Suppressor macrophage treated with lipopolysaccharide for 1 hour (primary cell): ENCODE results near the gene LRIT1.
"Not testable (repeated sequence)": the region's sequence is repeated elsewhere in the genome, so short reads cannot be mapped to it uniquely, and the experiment has no call there.

Source experiments
- DNase-seq, 3 donors: peaks; one replicate each; pipeline ENCODE4 v3.0.0-alpha.2; 2020 to 2022

The LRIT1 gene

DNA sequence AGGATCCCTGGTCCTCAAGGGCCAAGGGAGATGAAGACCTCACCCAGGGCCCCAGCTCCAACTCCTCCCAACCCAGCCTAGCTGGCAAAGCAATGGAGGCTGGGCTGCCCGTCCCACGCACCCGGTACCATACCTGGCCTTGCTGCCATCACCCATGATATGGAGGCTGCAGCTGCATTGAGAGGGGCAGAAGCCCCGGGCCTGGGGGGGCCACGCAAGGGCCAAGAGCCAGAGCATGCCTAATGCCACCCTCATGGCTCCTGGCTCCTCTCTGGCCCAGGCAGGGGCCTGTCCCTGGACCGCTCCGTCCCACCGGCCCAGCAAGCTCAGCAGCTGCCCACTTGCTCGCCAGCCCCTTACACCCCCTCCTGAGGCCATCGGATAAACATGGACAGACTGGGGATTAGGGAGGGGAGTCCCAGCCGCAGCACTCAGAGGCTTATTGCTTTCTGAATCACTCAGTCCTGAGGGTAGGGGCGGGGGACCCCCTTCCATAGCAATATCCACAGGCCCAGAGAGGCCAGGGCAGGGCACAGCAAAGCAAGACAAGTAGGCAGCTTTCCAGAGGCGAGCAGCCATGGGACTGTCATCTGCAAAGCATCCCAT lies at the start of gene LRIT1:
TSS of gene LRIT1 (minus strand) at position 362 of the 606 bp plus-strand sequence. CDS start at position 255, 107 bp downstream.
- no peak for DNase-seq

- DNase-seq = no peak
Measured at GRCh38 chr10:84290235-84290634, 48.9 kb upstream of the LRIT1 start.

DNA sequence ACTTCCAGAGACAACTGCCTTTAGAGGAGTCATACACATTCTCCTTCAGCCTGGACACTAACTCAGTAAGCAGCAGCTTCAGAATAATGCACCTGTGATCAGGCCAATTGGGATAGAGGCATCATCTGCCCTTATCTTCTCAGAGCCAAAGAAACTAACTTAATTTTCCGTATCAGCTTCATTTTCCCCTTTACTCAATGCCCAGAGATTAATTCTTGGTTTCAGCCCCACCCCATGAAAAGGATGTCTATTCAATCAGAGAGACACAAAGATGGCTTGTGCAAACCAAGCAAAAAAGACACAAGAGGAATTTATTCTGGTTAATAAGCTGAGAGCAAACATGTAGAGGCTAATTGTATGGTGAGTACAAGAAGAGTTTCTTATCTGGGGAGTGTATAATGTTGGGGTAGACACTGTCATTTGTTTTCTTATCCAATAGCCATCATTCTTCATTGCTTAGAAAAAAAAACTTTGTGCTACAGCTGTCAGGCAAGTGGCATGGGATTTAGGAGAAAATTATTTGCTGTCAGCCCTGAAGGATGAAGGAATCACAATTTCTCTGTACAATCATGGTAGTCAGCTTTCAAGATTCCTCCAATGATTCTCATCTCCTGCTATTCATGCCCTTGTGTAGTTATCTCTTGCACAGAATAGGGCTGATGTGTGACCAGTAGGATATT lies 48.3 kb upstream of the LRIT1 start:
- no peak for DNase-seq

DNA sequence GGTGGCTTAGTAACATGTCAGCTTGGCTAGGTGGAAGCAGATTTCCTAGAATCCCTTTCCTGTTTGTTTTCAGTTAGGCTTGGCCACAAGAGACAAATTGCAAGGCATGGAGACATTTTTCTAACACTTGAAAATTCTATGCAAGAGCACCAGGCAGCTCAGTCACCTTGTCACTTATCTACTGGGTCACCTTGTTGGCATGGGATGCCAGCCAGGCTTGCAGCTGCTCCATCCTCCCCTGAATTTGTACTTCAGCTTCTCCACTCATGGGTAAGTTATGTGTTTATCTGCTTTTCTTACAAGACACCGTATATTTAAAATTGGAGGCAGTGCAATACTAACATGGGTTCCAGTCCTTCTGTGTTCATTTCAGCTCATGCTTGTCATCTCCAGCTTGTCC lies 46.8 kb upstream of the LRIT1 start:
- no peak for DNase-seq

- no peak for DNase-seq
Measured at GRCh38 chr10:84286695-84287094, 45.3 kb upstream of the LRIT1 start.

DNA sequence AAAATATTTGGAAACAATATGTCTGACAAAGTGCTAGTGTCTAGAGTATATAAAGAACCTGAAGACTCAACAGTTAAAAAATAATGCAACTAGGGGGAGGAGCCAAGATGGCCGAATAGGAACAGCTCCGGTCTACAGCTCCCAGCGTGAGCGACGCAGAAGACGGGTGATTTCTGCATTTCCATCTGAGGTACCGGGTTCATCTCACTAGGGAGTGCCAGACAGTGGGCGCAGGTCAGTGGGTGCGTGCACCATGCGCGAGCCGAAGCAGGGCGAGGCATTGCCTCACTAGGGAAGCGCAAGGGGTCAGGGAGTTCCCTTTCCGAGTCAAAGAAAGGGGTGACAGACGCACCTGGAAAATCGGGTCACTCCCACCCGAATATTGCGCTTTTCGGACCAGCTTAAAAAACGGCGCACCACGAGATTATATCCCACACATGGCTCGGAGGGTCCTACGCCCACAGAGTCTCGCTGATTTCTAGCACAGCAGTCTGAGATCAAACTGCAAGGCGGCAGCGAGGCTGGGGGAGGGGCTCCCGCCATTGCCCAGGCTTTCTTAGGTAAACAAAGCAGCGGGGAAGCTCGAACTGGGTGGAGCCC lies 38.6 kb upstream of the LRIT1 start:
- not testable (repeated sequence) for DNase-seq

DNA sequence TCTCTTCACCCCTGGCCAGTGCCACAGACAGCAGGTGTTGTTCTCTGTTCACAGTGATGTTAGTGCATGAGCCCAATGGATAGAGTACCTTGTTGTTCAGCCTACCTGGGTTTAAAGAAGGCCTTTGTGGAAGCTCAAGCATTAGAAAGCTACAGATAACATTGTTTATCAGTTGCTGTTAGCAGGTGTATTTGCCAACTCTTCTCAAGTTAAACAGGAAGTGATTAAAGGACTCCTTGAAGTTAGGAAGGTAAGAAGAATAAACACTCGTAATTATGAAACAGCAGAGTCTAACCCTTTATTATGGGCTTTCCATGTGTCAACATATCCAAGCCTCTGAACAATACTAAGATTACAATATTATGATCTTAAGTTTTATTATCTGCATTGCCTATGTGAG lies 29.4 kb upstream of the LRIT1 start:
- no peak for DNase-seq

DNA sequence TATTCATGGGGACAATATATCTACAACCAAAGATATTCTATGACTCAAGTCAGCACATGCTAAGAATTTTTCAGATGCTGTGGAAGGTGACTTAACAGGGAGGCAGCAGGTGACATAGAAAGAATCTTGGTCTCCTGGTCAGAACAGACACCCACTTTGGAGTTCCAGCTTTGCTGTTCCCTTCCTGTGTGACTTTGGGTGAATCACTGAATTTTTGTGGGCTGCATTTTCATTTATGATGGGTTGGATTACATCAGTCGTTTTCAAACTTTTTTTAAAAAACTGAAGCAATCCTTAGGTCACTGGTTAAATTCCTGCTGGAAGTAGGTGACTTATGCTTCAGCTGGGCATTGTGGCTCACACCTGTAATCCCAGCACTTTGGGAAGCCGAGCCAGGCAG lies 28.4 kb upstream of the LRIT1 start:
- peak in 2 of 3 donors; percentile 3 to 31 for DNase-seq

- no peak for DNase-seq
Measured at GRCh38 chr10:84269162-84269561, 27.8 kb upstream of the LRIT1 start.

DNA sequence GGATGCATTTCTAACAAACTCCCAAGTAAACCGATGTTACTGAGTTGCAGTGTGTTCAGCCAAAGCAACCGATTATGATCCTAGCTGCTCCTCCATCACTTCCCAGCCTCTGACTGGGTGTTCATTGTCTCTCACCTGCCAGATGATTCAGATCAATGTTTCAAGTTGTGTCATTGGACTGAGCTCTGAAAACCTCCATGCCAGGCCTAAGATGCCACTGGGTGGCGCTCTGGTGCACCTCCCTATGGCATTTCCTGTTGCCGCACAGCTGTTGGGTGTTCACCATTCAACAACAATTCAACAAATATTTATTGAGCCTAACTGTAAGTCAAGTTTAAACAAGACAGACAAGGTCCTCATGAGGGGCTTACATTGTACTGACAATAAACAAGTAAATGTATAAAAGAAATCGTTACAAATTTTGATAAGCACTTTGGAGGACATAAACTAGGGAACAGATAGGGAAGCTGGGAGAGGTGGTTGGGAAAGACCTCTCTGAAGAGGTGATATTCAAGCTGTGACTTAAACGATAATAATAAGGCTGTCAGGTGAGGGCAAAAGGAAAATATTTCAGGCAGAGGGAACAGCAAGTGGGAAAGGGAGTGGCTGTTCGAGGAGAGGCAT lies 26.3 kb upstream of the LRIT1 start:
- DNase-seq = peak; percentile 54 to 73 (median 62)

GRCh38 chr10:84265418-84265817 lies 24.1 kb upstream of the LRIT1 start:
- DNase-seq = no peak

DNA sequence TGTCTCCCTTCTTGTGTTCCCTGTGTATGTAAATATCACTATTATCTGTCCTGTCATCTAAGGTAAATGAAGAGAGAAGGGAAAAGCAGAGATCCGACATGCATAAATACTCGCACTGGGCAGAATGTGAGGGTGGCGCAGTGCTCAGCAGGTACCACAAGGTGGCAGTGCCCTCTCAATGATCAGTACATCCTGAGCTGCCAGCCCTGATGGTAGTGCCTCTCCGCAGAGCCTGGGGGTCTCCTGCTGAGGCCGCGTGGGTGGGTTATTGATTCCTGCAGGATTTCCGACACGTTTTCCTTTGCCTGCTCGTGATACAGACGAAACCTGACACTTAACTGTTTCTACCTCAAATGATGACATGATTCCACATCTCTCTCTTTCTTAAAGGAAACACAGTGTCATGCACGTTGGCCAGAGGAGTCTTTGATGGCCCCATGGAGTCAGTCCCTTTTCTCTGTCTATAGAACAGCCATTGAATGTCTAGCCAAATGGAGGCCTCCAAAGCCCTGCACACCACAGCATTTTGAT lies 23.3 kb upstream of the LRIT1 start:
- DNase-seq = peak; percentile 63 to 74 (median 68)

DNA sequence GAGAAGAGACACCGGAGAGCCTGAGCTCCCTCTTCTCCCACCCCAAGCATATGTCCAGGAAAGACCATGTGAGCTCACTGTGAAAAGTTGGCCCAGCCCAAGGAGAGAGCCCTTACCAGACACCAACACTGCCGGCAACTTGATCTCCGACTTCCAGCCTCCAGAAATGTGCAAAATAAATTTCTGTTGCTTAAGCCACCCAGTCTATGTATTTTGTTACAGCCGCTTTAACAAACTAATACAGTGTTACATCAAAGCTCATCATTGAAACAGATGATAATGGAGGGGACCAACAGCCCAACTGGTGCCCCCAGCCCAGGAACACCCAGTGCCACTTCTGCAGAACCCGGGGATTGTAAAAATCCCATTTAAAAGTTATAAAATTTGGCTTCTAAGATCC lies 22.4 kb upstream of the LRIT1 start:
- no peak for DNase-seq

- no peak for DNase-seq
Measured at GRCh38 chr10:84262190-84262956, 21.0 kb upstream of the LRIT1 start.

DNA sequence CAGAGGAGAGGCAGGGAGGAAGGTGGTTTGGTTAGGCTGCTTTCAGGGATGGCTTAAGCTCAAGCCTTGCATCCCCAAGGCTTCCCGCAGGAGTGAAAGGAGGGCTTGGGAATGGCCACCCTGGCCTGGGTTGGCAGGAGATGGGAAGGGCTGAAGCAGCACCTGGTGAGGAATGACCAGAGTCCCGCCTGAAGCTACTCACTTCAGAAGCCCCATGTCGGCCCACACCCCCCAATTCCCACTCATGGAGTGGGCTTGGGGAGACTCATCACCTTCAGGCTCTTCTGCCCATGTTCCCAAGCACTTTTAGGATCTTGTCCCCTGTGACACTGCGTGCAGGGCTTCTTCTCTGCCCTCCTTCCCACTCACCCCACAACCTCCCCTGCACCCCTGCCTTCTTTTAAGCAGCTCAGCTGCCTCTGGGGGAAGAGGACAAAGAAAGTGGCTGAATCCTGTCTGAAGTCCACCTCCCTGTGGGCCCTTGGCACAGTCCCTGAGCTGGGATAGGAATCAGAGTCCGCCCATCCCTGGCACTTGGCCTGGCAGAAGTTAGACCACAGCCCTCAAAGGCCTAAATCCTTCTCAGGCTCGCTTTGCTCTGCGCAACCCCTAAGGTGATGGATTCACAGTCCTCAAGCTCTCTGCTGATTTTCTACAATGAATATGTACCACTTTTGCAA lies 20.0 kb upstream of the LRIT1 start:
- no peak for DNase-seq

GRCh38 chr10:84258034-84258695 lies 16.8 kb upstream of the LRIT1 start:
- no peak for DNase-seq

DNA sequence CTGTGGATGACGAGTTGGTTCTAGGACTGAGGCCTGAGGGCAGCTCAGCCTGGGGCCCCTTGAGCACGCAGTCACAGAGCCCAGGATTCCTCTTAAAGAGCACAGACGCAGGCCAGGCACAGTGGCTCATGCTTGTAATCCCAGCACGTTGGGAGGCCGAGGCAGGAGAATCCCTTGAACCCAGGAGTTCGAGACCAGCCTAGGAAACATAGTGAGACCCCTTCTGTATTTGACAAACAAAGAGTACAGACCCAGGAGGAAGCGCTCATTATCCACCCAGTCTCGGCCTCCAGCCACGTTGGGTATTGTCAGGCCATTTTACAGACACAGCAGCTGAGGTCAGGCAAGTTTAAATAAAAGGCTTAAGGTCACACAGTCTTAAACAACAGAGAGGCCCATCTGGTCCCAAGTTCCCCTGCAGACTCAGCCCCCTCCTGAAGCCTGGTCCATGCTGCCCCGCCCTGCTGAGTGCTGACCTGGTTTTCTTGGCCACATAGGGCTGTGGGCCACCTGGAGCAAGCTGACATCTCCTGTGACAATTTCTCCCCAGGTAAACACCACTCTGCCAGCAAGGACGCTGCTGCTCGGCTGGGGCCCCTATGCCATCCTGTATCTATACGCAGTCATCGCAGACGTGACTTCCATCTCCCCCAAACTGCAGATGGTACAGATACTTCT lies 16.1 kb upstream of the LRIT1 start:
- no peak for DNase-seq

GRCh38 chr10:84256510-84257342 lies 15.4 kb upstream of the LRIT1 start:
- peak; percentile 37 to 50 (median 43) for DNase-seq

DNA sequence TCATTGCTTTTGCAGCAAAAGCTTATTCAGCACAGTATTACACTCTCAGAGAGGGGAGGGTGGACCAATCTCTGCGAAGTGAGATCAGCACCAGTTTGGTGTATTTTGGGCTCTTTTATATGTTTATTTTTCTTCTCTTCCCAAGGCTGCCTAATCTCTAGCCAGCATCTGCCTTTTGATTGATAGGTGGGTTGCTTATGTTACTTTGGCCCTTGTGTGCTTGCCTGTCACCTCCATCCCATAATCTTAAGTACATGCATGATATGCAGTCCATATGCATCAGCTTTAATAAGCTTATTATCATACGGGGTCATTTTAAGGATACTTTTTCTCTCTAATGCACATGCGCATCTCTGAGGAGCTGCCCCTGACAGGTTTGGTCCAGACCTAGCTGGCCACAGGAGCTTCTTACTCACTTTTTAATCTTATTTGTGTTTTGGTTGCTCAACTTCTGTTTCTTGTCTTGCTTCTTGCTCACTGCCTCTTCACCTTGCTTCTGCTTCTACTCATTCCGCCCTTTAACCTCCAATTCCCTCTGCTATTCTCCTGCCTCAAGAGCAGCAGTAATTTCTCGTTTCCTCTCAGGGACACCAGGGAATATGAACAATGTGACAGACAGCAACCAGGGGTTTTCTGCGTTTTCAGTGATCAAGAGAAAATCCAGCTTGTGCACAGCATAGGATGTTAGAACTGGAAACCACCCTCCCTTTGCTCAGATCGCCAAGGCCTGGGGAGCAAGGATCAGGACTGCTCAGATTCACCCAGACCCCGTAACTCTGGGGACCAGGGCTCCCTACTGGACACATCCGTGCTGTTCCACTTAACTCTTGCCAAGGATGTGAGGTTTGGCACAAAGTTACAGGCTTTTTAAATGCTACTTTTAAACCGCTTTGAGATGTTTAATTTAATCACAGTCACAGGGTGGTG lies 13.5 kb upstream of the LRIT1 start:
- DNase-seq = no peak
